Measurements from ENCODE around the gene TGIF2LY.
"Not testable (repeated sequence)": the region's sequence is repeated elsewhere in the genome, so short reads cannot be mapped to it uniquely, and the experiment has no call there.

Gene TGIF2LY

GRCh38 chrY:3578767-3579166 is at the start of gene TGIF2LY:
TSS of gene TGIF2LY (plus strand) at chrY:3579067. CDS start at chrY:3579245, 178 bp downstream.
- not testable (repeated sequence) for DNase-seq (ENCODE audit: low read depth in 2 of 2)

Data from stimulated activated CD8-positive, alpha-beta memory T cell treated with anti-CD3 and anti-CD28 coated beads, Interleukin-2, amount 100 ng/mL, for 48 hours (primary cell).